A673 (cell line): Measurements from ENCODE around the gene SP2.
A peak's percentile ranks its signal among the peaks of the same experiment; 100 is the strongest.

Experiments
- CTCF ChIP-seq: fragments of 300-800, 200-600 bp; sonication (generic); conservative IDR thresholded peaks from 2 replicates; pipeline ENCODE4 v1.5.1; 2017; ENCODE audit warnings: low read depth, mild to moderate bottlenecking, antibody characterized with exemption, low read length, moderate library complexity, mixed read lengths
- EZH2 ChIP-seq: fragments of 200-600 bp; sonication (generic); IDR thresholded peaks from 2 replicates; pipeline ENCODE4 v1.6.1; 2017; ENCODE audit warnings: borderline replicate concordance, low read depth, mild to moderate bottlenecking, mixed read lengths, antibody characterized with exemption, low read length; ENCODE audit not compliant: poor library complexity, severe bottlenecking

DNA sequence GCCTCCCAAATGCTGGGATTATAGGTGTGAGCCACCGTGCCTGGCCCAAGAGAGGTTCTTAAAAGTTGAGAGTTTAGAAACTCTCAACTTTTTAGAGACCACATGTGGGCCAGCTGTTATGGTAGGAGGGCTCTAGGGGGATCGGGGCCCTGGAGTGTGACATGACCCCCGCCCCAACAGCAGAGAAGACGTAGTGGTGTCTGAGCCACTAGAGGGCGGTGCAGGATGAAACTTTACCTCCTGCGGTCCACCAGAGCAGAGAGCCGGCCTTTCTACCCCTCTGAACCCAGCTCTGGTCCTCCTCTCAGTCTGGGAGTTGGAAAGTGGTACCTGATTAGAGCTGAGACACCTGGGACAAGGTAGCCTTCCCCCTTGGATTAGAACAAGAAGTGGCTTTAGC is 82.3 kb downstream of the SP2 start:
- TF ChIP-seq CTCF (peak; percentile 84), EZH2 (no peak)
